GM18909 (cell line): ENCODE results near the gene SEC14L6.

Source experiments
- ATAC-seq: cut with Tn5 transposase; IDR thresholded peaks from one replicate; pipeline ENCODE4 v1.9.1; 2021; ENCODE audit warnings: mild to moderate bottlenecking; ENCODE audit not compliant: unreplicated experiment, poor library complexity

Gene SEC14L6

GRCh38 chr22:30546616-30547015 is at the start of gene SEC14L6:
Gene SEC14L6, minus strand, starts transcription at chr22:30546741. Its CDS starts 59 bp downstream, at chr22:30546682.
- ATAC-seq = no peak

DNA sequence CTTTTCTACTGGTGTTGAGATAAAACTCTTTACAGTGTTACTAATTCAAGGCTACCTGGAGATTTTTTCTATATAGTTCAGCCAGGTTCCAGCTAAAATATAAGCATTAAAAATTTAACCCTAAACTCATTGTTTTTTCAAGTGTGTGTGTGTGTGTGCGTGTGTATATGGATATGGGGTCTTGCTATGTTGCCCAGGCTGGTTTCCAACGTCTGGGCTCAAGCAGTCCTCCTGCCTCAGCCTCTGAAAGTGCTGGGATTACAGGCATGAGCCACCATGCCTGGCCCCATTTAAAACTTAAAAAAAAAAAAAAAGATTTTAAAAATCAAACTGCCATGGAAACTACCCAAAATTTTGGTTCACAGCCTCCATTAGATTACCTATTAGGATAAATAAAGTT is 49.7 kb upstream of the SEC14L6 start:
- ATAC-seq = no peak

DNA sequence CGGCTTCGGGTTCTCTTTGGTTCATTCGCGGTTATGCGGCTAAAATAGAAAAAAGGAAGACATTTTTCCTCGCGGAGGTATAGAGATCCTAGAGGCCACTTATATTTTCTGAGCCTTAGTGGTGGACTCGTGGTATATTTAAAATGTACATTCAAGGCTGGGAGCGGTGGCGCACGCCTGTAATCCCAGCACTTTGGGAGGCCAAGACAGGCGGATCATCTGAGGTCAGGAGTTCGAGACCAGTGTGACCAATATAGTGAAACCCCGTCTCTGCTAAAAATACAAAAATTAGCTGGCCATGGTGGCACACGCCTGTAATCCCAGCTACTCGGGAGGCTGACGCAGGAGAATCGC is 45.8 kb upstream of the SEC14L6 start:
- ATAC-seq = peak; percentile 6

- ATAC-seq = peak; percentile 95
Measured at GRCh38 chr22:30591588-30592359, 45.2 kb upstream of the SEC14L6 start, which contains the start of gene PES1. Gene PES1, minus strand, starts transcription at chr22:30591910. Its CDS starts 77 bp downstream, at chr22:30591833.

DNA sequence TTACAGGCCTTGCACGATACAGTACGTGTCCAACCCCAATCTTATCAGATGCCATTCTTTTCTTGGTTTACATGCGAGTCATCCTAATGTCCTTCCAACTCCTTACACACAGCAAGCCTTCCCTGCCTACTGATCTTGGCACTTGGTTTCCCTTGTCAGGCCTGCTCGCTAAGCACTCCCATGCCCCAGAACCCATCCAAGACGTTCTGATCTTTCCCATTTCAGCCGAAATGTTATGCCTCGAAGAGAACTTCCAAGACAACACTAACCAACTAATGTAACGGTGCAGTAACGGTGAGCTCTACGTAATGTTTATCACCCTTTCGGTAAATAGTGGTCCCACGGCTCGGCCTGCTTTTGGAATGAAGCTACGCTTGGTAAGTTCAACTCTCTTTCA is 44.6 kb upstream of the SEC14L6 start:
- ATAC-seq = no peak

GRCh38 chr22:30586414-30586813 is 39.9 kb upstream of the SEC14L6 start:
- no peak for ATAC-seq

DNA sequence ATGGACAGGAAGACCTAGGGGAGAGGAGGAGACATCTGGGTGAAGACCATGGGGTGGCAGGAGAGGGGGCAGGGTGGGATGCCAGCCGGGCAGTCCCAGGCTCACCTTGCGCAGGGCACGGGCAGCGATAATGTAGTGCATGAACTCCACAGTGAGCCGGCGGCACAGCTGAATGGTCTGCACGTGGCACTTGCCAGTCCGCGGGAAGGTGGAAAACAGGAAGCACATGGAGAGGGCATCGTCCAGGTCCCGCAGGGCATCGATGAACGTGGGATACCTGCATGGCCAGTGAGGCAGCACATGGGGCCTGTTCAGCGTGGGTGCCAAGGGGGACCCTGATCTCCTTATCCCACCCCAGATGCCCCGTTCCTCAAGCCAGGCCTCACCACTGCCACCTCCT is 37.9 kb upstream of the SEC14L6 start:
- no peak for ATAC-seq

DNA sequence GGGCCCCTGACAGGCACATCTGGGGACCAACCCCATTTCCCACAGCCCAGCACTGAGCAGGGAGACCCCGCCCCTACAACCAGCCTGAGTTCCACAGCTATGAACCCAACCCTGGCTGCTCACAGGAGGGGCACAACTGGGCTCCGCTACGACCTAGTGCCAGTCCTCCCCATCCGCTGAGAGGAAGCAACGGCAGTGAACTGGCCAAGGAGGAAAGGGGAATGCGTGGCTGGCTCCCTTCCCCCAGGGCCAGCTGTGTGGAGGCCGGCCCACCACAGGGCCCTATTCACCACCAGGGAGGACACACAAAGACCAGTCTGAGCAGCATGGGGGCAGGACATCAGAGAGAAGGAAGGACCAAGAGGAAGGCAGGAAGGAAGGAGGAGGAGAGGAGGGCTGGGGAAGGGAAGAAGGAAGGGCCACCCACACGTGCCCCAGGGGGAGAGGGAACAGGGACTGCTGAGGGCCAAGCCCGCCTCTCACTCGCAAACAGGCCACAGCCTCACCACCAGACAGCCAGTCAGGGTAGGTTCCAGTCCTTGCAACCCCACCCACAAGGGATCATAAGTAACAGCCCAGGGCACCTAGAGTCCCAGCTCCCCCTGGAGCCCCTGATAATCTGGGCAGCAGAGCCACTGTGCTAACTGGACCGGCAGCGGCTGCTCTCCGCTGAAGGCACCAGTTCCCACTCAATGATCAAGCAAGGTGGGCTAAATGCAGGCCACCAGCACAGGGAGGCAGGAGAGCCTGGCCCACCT is 36.4 kb upstream of the SEC14L6 start:
- ATAC-seq = no peak

- ATAC-seq = no peak
Measured at GRCh38 chr22:30582051-30582450, 35.5 kb upstream of the SEC14L6 start.

DNA sequence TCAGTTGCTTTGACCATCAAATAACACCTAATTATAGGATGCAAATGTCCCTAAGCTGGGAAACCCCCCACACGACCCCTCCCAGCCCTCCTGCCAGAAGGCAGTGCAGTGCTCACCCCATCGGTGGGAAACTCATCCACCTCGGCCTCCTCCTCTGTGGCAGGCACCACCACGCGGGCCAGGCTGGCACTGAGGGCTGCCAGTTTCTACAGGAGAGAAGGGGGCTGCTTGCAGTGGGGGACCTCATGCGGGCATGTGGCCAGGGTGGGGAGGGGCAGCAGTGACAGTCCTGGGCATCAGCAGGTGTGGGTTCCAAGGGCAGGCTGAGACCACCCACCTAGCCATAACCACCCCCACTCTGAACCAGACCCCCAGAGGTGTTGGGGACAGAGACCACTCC is 34.4 kb upstream of the SEC14L6 start:
- ATAC-seq = no peak

DNA sequence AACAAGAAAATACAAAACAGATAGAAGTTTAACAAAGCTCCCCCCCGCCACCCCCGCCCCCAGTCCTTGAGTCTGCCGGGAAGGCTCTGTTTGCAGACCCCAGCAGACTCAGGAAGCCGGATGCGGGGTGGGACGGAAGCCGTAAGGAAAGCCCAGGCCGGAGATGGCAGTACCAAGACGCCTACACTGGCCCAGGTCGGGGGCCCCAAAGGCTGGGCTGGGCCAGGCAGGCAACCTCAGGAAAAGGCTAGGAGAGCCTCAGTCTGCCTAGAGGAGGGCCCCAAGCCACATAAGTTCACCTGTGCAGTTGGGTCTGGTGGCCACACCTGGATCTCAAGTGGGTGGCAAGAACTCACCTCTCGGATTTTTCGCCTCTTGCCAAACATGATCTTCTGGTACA is 31.9 kb upstream of the SEC14L6 start:
- ATAC-seq = no peak

DNA sequence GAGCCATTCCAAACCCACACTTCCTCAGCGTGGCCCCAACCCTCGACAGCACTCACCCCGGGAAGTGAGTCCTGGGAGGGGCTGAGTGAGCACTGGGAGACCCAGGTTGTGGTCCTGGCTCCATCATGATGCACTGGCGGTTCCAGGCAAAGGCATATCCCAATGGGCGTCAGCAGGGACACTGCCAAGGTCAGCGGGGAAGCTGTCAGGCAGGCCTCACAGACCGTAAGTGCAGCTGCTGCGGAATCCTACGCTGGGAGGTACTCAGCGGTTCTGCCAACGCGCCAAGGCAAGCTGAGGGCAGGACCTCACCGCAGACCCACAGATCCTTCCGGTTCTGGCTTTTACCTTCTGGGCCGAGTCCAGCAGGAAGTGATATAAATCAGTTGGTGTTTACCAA is 29.3 kb upstream of the SEC14L6 start:
- no peak for ATAC-seq

GRCh38 chr22:30574997-30575671 is 28.6 kb upstream of the SEC14L6 start:
- no peak for ATAC-seq

- ATAC-seq = no peak
Measured at GRCh38 chr22:30574095-30574981, 27.8 kb upstream of the SEC14L6 start, which contains the start of gene GAL3ST1. Gene GAL3ST1, minus strand, starts transcription at chr22:30574665. Its CDS starts 17,273 bp downstream, at chr22:30557392.

DNA sequence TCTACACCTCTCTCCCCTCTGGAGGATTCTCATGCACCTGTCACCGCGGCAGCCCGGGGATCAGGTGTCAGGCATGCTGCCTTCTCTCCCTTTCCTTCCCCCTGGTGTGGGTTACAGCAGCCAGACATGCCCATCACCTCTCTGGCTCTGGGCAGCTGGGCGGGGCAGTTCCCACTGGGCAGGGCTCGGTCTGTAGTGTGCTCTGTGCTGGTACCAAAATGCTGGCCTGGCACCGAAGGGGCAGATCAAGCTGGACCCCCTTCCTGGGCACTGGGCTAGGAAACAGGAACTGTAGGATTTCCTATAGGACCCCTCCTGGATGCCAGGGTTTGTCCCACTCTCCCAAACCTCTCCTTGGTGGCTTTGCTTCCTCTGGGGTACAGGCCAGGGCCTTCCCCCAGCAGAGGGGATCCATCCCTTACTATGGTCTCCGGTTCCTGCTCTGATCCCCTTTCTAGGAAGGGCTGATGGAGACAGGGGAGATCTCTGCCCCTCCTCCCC is 27.1 kb upstream of the SEC14L6 start:
- no peak for ATAC-seq

DNA sequence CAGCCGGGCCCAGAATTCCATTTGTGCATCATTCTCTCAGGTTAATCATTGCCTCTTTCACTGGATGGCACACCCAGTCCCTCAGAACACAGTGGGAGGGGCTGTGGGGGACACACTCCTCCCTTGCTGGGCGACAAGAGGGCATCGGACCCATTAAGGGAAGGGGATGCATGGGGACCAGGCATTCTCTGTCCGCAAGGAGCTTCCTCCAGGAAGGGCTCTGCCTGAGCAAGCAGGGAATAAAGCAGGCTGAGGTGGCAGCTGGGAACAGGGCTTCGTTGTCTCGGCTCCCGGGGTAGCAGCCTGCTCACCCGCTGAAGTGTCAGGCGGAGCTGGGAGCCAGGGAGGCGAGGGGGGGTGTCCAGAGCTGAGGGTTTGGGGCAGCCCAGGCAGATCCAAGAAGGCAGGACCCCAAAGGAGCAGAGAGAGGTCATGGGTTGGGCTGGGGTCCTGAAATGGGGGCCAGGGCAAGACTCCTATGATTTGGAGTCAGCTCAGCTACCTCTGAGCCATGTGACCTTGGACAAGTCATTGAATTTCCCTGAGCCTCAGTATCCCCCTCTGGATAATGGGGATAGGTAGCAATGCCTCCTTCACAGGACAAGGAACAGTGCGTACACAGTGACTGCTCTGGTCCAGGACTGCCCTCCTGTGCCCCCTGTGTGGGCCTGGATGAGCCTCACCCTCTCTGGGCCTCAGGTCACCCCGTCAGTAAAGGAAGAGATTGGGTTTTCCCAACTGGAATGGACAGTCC is 26.5 kb upstream of the SEC14L6 start:
- ATAC-seq = no peak

DNA sequence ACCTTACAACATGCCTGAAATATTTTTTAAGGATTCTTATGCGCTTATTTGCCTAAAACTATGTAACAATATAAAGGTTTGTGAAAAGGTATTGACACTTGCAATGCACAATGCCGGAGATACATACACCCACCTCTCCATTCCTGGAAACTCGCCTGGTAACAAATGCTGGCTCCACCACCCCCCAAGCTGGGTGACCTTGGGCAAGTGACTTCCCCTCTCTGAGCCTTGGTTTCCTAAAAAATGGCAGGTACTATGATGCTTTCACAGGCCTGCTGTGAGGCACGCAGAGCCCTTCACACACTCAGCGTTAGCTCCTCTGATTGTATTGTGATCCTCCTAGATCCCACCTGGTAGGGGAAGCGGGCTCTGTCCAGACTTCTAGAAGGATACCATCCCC is 25.7 kb upstream of the SEC14L6 start:
- no peak for ATAC-seq

GRCh38 chr22:30569674-30570202 is 23.2 kb upstream of the SEC14L6 start:
- ATAC-seq = no peak
